ENCODE measurements around the gene CD55.

GRCh38 chr1:207276465-207276864 is 45.0 kb upstream of the CD55 start:
- no peak for TF ChIP-seq POLR2A (IDR thresholded peaks at IDR 0.05)
- no peak for TF ChIP-seq CTCF (IDR thresholded peaks at IDR 0.05)
